ENCODE data around the gene FBXO38. TPM values are rescaled to one million over a fixed set of nuclear protein-coding genes. Genes with fewer than 3 reads are reported as not detected.
A peak's percentile ranks its signal among the peaks of the same experiment; 100 is the strongest.

FBXO38 gene
- total and polyA plus RNA-seq, 2 donors from 2014 or later, result 9.6 to 45.9 TPM

GRCh38 chr5:148457183-148457620 lies 73.4 kb downstream of the FBXO38 start:
- intact Hi-C loops (cut with DNase I), result no loop called here
- FAIRE-seq, result no peak

GRCh38 chr5:148458036-148458888 lies 74.5 kb downstream of the FBXO38 start:
- no peaks in the 10 kb centered on the region for H3K9me3 ChIP-seq (ENCODE audit: control insufficient read depth in 2 of 3, insufficient read depth in 1 of 3, low read length in 3 of 3)
- no peaks in the 10 kb centered on the region for H3K27me3 ChIP-seq (ENCODE audit: control insufficient read depth, insufficient read depth, low read length)
- H3K36me3 ChIP-seq (ENCODE audit: control insufficient read depth in 2 of 3, insufficient read depth in 3 of 3, low read length in 3 of 3), result no peaks in the 10 kb centered on the region
- intact Hi-C loops (cut with DNase I), result no loop called here
- H3K4me3 ChIP-seq (ENCODE audit: low read length in 3 of 3), result no peak overlapping the region
- no peak for DNase-seq
- H3K9ac ChIP-seq (ENCODE audit: low read length in 3 of 3), result no peak overlapping the region
- H3K4me1 ChIP-seq (ENCODE audit: control insufficient read depth in 2 of 3, insufficient read depth in 2 of 3, low read depth in 1 of 3, low read length in 3 of 3), result peaks cover 0 to 3% (median 0%) of the 10 kb centered on the region in 3 donors
- no peak for FAIRE-seq
- TF ChIP-seq, protein P1, sequence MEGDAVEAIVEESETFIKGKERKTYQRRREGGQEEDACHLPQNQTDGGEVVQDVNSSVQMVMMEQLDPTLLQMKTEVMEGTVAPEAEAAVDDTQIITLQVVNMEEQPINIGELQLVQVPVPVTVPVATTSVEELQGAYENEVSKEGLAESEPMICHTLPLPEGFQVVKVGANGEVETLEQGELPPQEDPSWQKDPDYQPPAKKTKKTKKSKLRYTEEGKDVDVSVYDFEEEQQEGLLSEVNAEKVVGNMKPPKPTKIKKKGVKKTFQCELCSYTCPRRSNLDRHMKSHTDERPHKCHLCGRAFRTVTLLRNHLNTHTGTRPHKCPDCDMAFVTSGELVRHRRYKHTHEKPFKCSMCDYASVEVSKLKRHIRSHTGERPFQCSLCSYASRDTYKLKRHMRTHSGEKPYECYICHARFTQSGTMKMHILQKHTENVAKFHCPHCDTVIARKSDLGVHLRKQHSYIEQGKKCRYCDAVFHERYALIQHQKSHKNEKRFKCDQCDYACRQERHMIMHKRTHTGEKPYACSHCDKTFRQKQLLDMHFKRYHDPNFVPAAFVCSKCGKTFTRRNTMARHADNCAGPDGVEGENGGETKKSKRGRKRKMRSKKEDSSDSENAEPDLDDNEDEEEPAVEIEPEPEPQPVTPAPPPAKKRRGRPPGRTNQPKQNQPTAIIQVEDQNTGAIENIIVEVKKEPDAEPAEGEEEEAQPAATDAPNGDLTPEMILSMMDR (IDR thresholded peaks at IDR 0.05; ENCODE audit: borderline replicate concordance, extremely low read depth, insufficient read depth), result no peak
- no peak overlapping the region for H3K27ac ChIP-seq (ENCODE audit: low read depth in 2 of 2, low read length in 2 of 2)

More at GRCh38 chr5:148457183-148457620, 73.4 kb downstream of the FBXO38 start:
- Histone ChIP-seq H3K27ac (ENCODE audit: low read depth in 2 of 2, low read length in 2 of 2) (no peak overlapping the region), H3K9me3 (ENCODE audit: control insufficient read depth in 2 of 3, insufficient read depth in 1 of 3, low read length in 3 of 3) (no peaks in the 10 kb centered on the region), H3K4me1 (ENCODE audit: control insufficient read depth in 2 of 3, insufficient read depth in 2 of 3, low read depth in 1 of 3, low read length in 3 of 3) (peaks cover 0 to 3% (median 0%) of the 10 kb centered on the region in 3 donors), H3K36me3 (ENCODE audit: control insufficient read depth in 2 of 3, insufficient read depth in 3 of 3, low read length in 3 of 3) (no peaks in the 10 kb centered on the region), H3K9ac (ENCODE audit: low read length in 3 of 3) (no peak overlapping the region), H3K4me3 (ENCODE audit: low read length in 3 of 3) (no peak overlapping the region), H3K27me3 (ENCODE audit: control insufficient read depth, insufficient read depth, low read length) (no peaks in the 10 kb centered on the region)
- TF ChIP-seq, protein P1 (IDR thresholded peaks at IDR 0.05; ENCODE audit: borderline replicate concordance, extremely low read depth, insufficient read depth), result peak; percentile 51
- DNase-seq, result peak in 3 of 5 donors; percentile 32 to 60 (median 44)

GRCh38 chr5:148459669-148460068 lies 75.9 kb downstream of the FBXO38 start:
- H3K27me3 ChIP-seq (ENCODE audit: control insufficient read depth, insufficient read depth, low read length), result no peaks in the 10 kb centered on the region
- no peak for DNase-seq
- no peaks in the 10 kb centered on the region for H3K9me3 ChIP-seq (ENCODE audit: control insufficient read depth in 2 of 3, insufficient read depth in 1 of 3, low read length in 3 of 3)
- peaks cover 0 to 3% (median 0%) of the 10 kb centered on the region in 3 donors for H3K4me1 ChIP-seq (ENCODE audit: control insufficient read depth in 2 of 3, insufficient read depth in 2 of 3, low read depth in 1 of 3, low read length in 3 of 3)
- FAIRE-seq, result no peak
- no peak overlapping the region for H3K4me3 ChIP-seq (ENCODE audit: low read length in 3 of 3)
- H3K9ac ChIP-seq (ENCODE audit: low read length in 3 of 3), result no peak overlapping the region
- H3K27ac ChIP-seq (ENCODE audit: low read depth in 2 of 2, low read length in 2 of 2), result no peak overlapping the region
- TF ChIP-seq, protein P1 (IDR thresholded peaks at IDR 0.05; ENCODE audit: borderline replicate concordance, extremely low read depth, insufficient read depth), result no peak
- intact Hi-C loops (cut with DNase I), result no loop called here
- H3K36me3 ChIP-seq (ENCODE audit: control insufficient read depth in 2 of 3, insufficient read depth in 3 of 3, low read length in 3 of 3), result no peaks in the 10 kb centered on the region
